Kidney (tissue), 14 donors: Measurements from ENCODE around the gene PFKFB3. TPM values are rescaled to one million over a fixed set of nuclear protein-coding genes. Genes with fewer than 3 reads are reported as not detected.

ENCODE experiments used
- DNase-seq, 5 donors: peaks; one replicate each; pipeline ENCODE4 v3.0.0-alpha.2; 2013 to 2020
- FAIRE-seq: peaks from 2 replicates; lab custom pipeline; 2012; peaks lifted over from hg19 to GRCh38; lab: Jason Lieb, UNC
- H3K27ac ChIP-seq, 2 donors: one replicate each; pipeline ENCODE4 v1.7.0; 2013; ENCODE audit warnings: low read depth in 2 of 2, low read length in 2 of 2, inconsistent platforms in 1 of 2
- H3K27me3 ChIP-seq: one replicate; pipeline ENCODE4 v1.7.1; 2013; ENCODE audit warnings: low read length, inconsistent platforms; ENCODE audit not compliant: control insufficient read depth, insufficient read depth
- H3K36me3 ChIP-seq, 3 donors: one replicate each; pipeline versions ENCODE4 v1.7.0 to v1.7.1; 2013; ENCODE audit warnings: low read length in 3 of 3, control low read depth in 1 of 3, inconsistent platforms in 1 of 3; ENCODE audit not compliant: insufficient read depth in 3 of 3, control insufficient read depth in 2 of 3
- H3K4me1 ChIP-seq, 3 donors: one replicate each; pipeline versions ENCODE4 v1.7.0 to v1.7.1; 2013; ENCODE audit warnings: low read length in 3 of 3, inconsistent platforms in 1 of 3, low read depth in 1 of 3; ENCODE audit not compliant: control insufficient read depth in 2 of 3, insufficient read depth in 2 of 3
- H3K4me3 ChIP-seq, 3 donors: one replicate each; pipeline versions ENCODE4 v1.7.0 to v1.8.1; 2013; ENCODE audit warnings: low read length in 3 of 3, control low read depth in 1 of 3, inconsistent platforms in 1 of 3
- H3K9ac ChIP-seq, 3 donors: one replicate each; pipeline versions ENCODE4 v1.7.0 to v1.7.1; 2013; ENCODE audit warnings: low read length in 3 of 3, control low read depth in 1 of 3, inconsistent platforms in 1 of 3
- H3K9me3 ChIP-seq, 3 donors: one replicate each; pipeline versions ENCODE4 v1.7.0 to v1.7.1; 2013; ENCODE audit warnings: low read length in 3 of 3, control low read depth in 1 of 3, inconsistent platforms in 1 of 3; ENCODE audit not compliant: control insufficient read depth in 2 of 3, insufficient read depth in 1 of 3
- CTCF ChIP-seq: IDR thresholded peaks from 3 replicates; pipeline ENCODE4 v1.5.1; 2012; ENCODE audit warnings: mild to moderate bottlenecking, moderate library complexity, borderline replicate concordance; ENCODE audit not compliant: insufficient read depth; ENCODE audit errors: extremely low read depth
- intact Hi-C: fragments of 100-400 bp; cut with DNase I; formaldehyde crosslinking; loops from one replicate; pipeline ENCODE4 v1.11.1; 2022
- polyA plus RNA-seq: library from polyadenylated mRNA; stranded (reverse); fragments of 350-450 nt; fragmentation: Illumina TruSeq; extraction: RNeasy Lipid Tissue Mini Kit (QIAGEN cat#74804); gene quantifications from one replicate; pipeline ENCODE4 v1.2.3, GENCODE V29; 2014; ENCODE audit warnings: low read depth, low replicate concordance; ENCODE audit not compliant: insufficient read depth
- total RNA-seq: library from RNA; stranded (reverse); fragmentation: NEBNext Ultra II Directional; extraction: Animal tissue kit (Norgen Biotek cat#: 25700); gene quantifications from one replicate; pipeline ENCODE4 v1.2.1, GENCODE V29; 2021
- donor health status: control.
- donor health status: control.
- donor health status: control.
- donor health status: control.
- donor health status: control.
- donor health status: DM: yes; HTN: yes; CAD: no.
- donor health status: Normal renal cell carcinoma (clear cell type).

Gene PFKFB3
- total and polyA plus RNA-seq, 2 donors from 2014 or later, result 34.9 to 141 TPM

DNA sequence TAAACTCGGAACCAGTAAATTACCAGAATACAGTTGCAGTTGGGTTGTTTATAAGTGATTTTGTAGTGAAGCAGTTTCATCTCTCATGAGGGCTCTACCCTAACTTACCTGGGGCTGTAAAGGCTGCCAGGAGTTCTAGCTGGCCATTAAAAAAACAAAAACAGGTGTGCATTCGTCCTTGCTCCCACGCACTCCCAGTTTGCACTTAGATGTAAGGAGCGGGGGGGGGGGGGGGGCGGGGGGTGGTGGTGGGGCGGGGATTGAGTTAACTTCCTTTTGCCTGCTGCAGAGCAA is 2.3 kb upstream of the PFKFB3 start:
- DNase-seq (no peak), FAIRE-seq (no peak)
- H3K9ac ChIP-seq, result no peak overlapping the region
- peak overlapping the region in 1 of 2 donors; percentile 48 for H3K27ac ChIP-seq
- peaks cover 0 to 26% (median 6%) of the 10 kb centered on the region in 3 donors for H3K4me1 ChIP-seq
- H3K36me3 ChIP-seq, result no peaks in the 10 kb centered on the region
- H3K27me3 ChIP-seq, result no peaks in the 10 kb centered on the region
- intact Hi-C loops, result no loop called here
- no peak for TF ChIP-seq CTCF
- no peaks in the 10 kb centered on the region for H3K9me3 ChIP-seq
- H3K4me3 ChIP-seq, result peak overlapping the region in 1 of 3 donors; percentile 53

GRCh38 chr10:6200734-6201515 is 1.8 kb upstream of the PFKFB3 start:
- Histone ChIP-seq H3K9me3 (no peaks in the 10 kb centered on the region), H3K27me3 (no peaks in the 10 kb centered on the region), H3K36me3 (no peaks in the 10 kb centered on the region), H3K9ac (peak overlapping the region in 1 of 3 donors; percentile 34), H3K27ac (peak overlapping the region in 1 of 2 donors; percentile 32), H3K4me3 (peak overlapping the region; percentile 21 to 53 (median 53)), H3K4me1 (peaks cover 0 to 26% (median 6%) of the 10 kb centered on the region in 3 donors)
- intact Hi-C loops, result no loop called here
- FAIRE-seq (no peak), DNase-seq (peak in 4 of 5 donors; percentile 65 to 80 (median 72))
- no peak for TF ChIP-seq CTCF

DNA sequence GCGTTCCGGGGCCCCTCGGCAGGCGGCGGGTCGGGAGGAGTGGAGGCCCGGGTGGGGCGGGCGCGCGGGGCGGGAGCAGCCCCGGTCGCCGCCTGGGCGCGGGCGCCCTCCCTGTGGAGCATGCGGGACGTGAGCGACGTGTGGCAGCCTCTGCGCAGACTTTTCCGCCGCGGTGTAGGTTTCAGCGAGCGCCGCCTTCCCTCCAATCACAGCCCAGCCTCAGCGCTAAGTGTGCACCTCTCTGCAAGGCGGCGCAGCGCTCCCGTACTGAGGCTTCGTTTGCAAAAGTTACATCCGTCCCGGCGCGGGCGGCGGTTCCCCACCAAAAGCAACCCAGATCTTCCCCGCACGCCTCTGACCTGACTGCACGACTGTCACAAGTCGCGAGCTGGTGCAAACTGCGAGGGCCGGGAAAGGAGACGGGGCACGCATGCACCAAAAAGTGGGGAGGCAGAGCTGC is 1.2 kb upstream of the PFKFB3 start:
- peak overlapping the region; percentile 20 to 56 (median 50) for H3K4me3 ChIP-seq
- H3K36me3 ChIP-seq, result no peaks in the 10 kb centered on the region
- H3K27ac ChIP-seq, result no peak overlapping the region
- H3K9ac ChIP-seq, result peak overlapping the region in 2 of 3 donors; percentile 16 to 69
- intact Hi-C loops, result no loop called here
- TF ChIP-seq CTCF, result no peak
- no peak for FAIRE-seq
- no peaks in the 10 kb centered on the region for H3K9me3 ChIP-seq
- H3K27me3 ChIP-seq, result no peaks in the 10 kb centered on the region
- peak; percentile 79 to 88 (median 84) for DNase-seq
- H3K4me1 ChIP-seq, result peaks cover 0 to 26% (median 6%) of the 10 kb centered on the region in 3 donors
